Activated CD4-positive, alpha-beta T cell treated with anti-CD3 and anti-CD28 coated beads, Interleukin-2, Interleukin-4, amounts not matched to agents 100 ng/mL and 50 ng/mL, durations not matched to agents 16 hours and 8 hours (primary cell): ENCODE results near the gene CLDND2.

Experiments used
- DNase-seq: peaks from one replicate; pipeline ENCODE4 v3.0.0-alpha.2; 2020; ENCODE audit warnings: low spot score

Gene CLDND2

DNA sequence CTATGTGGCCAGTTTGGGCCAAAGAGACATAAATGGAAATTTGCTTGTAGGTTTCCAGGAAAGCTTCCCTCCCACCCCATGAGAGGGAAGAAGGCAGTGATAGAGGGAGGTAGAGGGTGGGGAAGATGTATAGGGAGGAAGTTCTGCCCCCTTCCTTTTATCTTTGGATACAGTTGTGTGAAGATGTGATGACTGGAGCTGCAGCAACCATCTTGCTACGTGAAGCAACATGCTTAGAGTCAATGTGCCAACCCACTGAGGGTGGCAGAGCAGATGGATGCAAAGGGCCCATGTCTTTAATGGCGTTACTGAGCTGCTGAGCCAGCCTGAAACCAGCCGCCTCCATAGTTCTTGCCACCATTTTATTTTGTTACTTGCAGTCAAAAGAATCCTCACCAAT lies 37.6 kb downstream of the CLDND2 start:
- no peak for DNase-seq

DNA sequence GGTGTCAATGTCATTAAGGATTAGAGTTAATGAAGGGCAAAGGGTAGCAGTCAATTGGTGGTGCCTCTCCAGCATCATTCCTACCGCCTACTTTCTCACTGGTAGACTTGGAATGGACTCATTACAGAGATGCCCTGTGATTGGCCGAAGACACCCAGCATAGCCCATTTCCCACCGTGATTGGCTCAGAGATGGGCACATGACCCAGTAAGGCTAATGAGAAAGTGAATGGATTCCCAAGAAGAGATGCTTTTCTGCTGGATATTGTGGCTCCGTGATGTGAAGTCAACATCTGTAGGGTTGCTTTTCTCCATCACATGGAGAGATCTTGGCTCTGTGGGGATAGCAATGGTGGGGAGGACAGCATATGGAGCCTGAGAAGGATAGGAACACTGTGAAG lies 38.4 kb downstream of the CLDND2 start:
- DNase-seq, result no peak

DNA sequence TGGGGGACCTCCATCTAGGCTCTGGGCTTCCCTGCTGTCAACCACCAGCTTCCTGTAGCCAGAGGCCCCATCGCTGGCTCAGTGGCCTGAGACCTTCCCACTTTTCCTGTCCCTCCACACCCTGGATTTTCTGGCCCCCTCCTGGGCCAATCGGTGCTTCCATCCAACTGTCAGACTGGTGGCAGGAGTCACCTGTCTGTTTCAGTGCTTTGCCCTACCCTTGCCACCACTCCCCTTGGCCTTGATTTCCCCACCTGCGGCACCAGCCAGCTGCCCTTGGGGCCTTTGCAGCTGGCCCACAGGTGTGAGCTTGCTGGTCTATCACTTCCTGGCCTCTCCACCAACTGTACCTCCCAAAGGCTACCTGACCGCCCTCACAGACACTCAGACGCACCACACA lies 39.4 kb downstream of the CLDND2 start:
- no peak for DNase-seq

DNA sequence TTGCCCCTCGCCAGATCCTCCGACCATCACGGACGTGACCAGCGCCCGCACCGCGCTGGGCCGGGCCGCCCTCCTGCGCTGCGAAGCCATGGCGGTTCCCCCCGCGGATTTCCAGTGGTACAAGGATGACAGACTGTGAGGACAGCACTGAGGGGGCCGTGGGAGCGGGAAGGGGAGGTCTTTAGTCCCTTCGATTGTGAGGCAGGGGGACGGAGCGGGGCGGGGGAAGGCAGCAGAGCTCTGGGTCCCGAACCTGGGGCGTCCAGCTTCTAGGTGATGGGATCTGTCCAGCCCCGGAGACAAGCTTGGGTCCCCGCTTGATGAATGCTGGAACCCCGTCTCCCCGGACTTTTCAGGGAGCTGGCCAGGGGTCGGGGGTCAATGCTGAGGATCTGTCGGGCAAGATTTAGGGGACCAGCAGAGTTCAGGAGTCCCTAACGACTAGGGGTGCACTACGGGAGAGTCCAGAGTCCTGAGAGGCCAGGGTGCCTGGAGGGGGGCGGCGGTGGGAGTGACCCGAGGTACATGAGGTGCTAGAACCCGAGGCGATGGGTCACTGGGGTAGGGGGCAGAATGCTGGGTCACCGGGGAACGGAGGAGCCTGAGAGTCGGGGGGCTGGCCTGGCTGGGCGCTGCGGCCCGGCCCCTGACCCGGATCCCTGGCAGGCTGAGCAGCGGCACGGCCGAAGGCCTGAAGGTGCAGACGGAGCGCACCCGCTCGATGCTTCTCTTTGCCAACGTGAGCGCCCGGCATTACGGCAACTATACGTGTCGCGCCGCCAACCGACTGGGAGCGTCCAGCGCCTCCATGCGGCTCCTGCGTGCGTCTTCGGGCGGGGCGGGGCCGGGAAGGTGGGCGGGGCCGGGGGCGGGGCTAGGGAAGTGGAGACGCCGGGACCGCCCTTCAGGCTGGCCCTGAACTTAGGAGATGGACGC lies 41.5 kb downstream of the CLDND2 start:
- peak; percentile 59 for DNase-seq

DNA sequence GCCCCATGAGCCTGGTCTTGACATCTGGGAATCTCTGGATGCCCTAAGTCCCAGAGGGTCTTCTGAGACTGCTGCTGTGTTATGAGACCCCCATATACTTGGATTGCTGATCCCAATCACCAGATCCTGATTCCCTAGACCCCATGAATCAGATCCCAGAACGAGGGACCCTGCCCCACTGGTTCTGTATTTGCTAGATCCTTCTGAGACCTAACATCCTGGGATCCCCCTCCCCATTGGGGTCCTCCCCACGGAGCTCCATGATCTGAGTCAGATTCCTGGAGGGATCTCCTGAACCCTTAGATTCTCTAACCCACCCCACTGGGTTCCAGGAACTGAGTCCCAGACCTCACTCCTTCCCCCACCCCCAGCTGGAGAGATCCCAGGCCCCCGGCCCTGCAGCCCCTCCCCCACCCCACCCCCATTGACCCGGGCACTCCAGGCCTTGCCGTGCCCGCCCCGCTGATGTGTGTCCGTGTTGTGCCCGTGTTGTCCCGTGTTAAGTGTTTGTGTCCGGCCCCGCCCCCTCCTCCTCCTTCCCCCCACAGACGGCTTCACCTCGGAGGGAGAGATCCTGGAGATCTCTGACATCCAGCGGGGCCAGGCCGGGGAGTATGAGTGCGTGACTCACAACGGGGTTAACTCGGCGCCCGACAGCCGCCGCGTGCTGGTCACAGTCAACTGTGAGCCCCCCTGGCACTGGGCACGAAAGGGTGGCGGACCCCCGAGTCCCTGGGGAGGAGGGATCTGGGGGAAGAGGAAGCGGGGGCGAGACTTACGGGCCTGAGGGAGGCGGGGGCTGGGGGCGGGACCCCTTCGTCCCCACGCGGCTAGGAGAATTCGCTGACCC lies 42.4 kb downstream of the CLDND2 start:
- no peak for DNase-seq

DNA sequence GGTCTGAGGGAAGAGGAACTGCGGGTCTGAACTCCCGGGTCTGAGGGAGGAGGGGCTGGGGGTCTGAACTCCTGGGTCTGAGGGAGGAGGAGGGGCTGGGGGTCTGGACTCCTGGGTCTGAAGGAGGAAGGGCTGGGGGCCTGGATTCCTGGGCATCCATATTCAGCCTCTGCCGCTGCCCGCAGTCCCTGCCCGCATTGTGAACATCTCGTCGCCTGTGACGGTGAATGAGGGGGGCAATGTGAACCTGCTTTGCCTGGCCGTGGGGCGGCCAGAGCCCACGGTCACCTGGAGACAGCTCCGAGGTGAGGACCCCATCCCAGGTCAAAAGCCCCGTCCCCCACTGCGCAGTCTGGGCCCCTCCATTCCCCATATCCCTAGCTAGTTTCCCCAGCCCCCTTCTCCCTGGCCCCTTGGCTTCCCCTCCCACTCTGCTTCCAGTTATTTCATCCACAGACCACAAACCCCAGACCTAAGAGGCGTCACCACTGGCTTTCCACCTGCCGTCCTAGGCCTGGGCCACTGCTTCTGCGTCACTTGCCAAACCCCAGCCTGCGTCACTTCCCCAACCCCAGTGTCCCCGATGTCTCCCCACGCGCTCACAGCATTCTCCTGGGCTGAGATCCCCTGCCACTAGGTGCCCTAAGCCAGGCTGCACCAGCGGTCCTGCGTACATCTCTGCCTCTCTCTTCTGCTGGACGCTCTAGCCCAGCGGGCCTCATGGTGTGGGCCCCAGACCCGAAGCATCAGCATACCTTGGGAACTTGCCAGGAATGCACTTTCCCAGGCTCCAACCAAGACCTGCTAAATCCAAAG lies 43.4 kb downstream of the CLDND2 start:
- DNase-seq, result no peak

DNA sequence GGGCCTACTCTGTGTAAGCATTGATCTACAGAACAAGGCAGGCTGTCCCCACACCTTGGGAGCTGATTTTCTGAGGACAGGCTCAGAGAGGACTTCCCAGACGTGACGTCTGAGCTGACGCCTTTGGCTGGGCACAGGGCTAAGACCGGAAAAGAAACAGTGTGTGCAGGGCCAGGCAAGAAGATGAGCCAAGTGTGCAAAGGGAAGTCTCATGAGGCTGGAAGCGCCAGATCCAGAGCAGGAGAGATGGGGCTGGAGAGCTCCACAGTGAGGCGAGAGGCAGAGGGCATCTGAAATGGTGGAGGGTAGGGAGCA lies 44.7 kb downstream of the CLDND2 start:
- no peak for DNase-seq

- no peak for DNase-seq
Measured at GRCh38 chr19:51323481-51324166, 45.2 kb downstream of the CLDND2 start.

DNA sequence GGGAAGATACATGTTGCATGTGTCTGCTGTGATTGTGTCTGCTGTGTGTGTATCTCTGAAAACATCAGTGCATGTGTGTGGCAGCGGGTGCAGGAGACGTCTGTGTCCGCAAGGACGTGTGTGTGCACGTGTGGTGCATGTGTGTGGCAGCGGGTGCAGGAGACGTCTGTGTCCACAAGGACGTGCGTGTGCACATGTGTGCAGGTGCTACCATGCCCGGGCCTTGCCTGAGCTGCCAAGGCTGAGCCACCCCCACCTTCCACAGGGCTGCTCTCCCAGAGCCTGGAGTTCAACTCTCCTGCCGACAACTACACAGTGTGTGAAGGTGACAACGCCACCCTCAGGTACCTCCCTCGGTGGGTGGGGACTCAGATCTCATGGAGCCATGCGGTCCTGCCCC lies 47.0 kb downstream of the CLDND2 start:
- DNase-seq, result no peak

GRCh38 chr19:51320280-51320657 lies 48.5 kb downstream of the CLDND2 start:
- no peak for DNase-seq

GRCh38 chr19:51319649-51320279 lies 49.0 kb downstream of the CLDND2 start:
- DNase-seq, result no peak

- no peak for DNase-seq
Measured at GRCh38 chr19:51318687-51319648, 49.8 kb downstream of the CLDND2 start.

- no peak for DNase-seq
Measured at GRCh38 chr19:51317968-51318367, 50.8 kb downstream of the CLDND2 start.

GRCh38 chr19:51317376-51317775 lies 51.4 kb downstream of the CLDND2 start:
- no peak for DNase-seq
